HepG2 (cell line): ENCODE data around the gene LRRC25. TPM values are rescaled to one million over a fixed set of nuclear protein-coding genes. Genes with fewer than 3 reads are reported as not detected.

Experiments used
- ATF3 ChIP-seq: sonication (generic); formaldehyde crosslinking; IDR thresholded peaks from 2 replicates; pipeline ENCODE4 v1.4.0; 2020; ENCODE audit warnings: missing genetic modification reagents
- BHLHE40 ChIP-seq: IDR thresholded peaks from 2 replicates; pipeline ENCODE4 v1.6.1; 2011; ENCODE audit warnings: low read length, improper control_type of control experiment
- CAMTA2 ChIP-seq: sonication (generic); formaldehyde crosslinking; IDR thresholded peaks from 2 replicates; pipeline ENCODE4 v1.4.0; 2020; ENCODE audit warnings: mild to moderate bottlenecking, missing genetic modification reagents, borderline replicate concordance
- E2F5 ChIP-seq: sonication (generic); formaldehyde crosslinking; conservative IDR thresholded peaks from 2 replicates; pipeline ENCODE4 v1.4.0; 2020; ENCODE audit warnings: missing genetic modification reagents
- EP300 ChIP-seq, 3 experiments: sonication (generic) in 1 of 3; formaldehyde crosslinking in 1 of 3; IDR thresholded peaks; 2 replicates each; pipeline versions ENCODE4 v1.5.1 to v1.6.1; 2011 to 2020; ENCODE audit warnings: low read depth in 2 of 3, low read length in 2 of 3, borderline replicate concordance in 1 of 3, improper control_type of control experiment in 1 of 3, mild to moderate bottlenecking in 1 of 3, missing genetic modification reagents in 1 of 3, moderate library complexity in 1 of 3
- HOXD1 ChIP-seq: sonication (generic); formaldehyde crosslinking; IDR thresholded peaks from 2 replicates; pipeline ENCODE4 v1.5.0; 2020; ENCODE audit warnings: missing genetic modification reagents
- MATR3 ChIP-seq: sonication (generic); formaldehyde crosslinking; IDR thresholded peaks from 2 replicates; pipeline ENCODE4 v1.4.0; 2020; ENCODE audit warnings: missing genetic modification reagents
- PAWR ChIP-seq: sonication (generic); formaldehyde crosslinking; IDR thresholded peaks from 2 replicates; pipeline ENCODE4 v1.4.0; 2020; ENCODE audit warnings: missing genetic modification reagents, mild to moderate bottlenecking, borderline replicate concordance
- RFXAP ChIP-seq: sonication (generic); formaldehyde crosslinking; IDR thresholded peaks from 2 replicates; pipeline ENCODE4 v1.4.0; 2020; ENCODE audit warnings: missing genetic modification reagents, borderline replicate concordance
- TCF12 ChIP-seq, 2 experiments: fragments of 450-650 bp in 1 of 2; sonication (generic) in 1 of 2; formaldehyde crosslinking in 1 of 2; IDR thresholded peaks; 2 replicates each; pipeline versions ENCODE4 v1.6.1 to v1.8.0; 2017 to 2022; ENCODE audit warnings: antibody characterized with exemption in 1 of 2, mild to moderate bottlenecking in 1 of 2, missing genetic modification reagents in 1 of 2, moderate library complexity in 1 of 2
- YEATS2 ChIP-seq: sonication (generic); formaldehyde crosslinking; IDR thresholded peaks from 2 replicates; pipeline ENCODE4 v1.4.0; 2020; ENCODE audit warnings: missing genetic modification reagents, borderline replicate concordance
- ZFP91 ChIP-seq: sonication (generic); formaldehyde crosslinking; IDR thresholded peaks from 2 replicates; pipeline ENCODE4 v1.9.0; 2022; ENCODE audit warnings: missing genetic modification reagents, mild to moderate bottlenecking, borderline replicate concordance
- ZFYVE20 ChIP-seq: sonication (generic); formaldehyde crosslinking; IDR thresholded peaks from 2 replicates; pipeline ENCODE4 v1.8.0; 2023; ENCODE audit warnings: low read depth, mild to moderate bottlenecking, moderate library complexity, missing genetic modification reagents, borderline replicate concordance
- ZNF512B ChIP-seq: sonication (generic); formaldehyde crosslinking; IDR thresholded peaks from 2 replicates; pipeline ENCODE4 v1.5.1; 2020; ENCODE audit warnings: missing genetic modification reagents, mild to moderate bottlenecking, borderline replicate concordance
- ZNF557 ChIP-seq: sonication (generic); formaldehyde crosslinking; IDR thresholded peaks from 2 replicates; pipeline ENCODE4 v1.4.0; 2020; ENCODE audit warnings: missing genetic modification reagents
- ZNF687 ChIP-seq: sonication (generic); formaldehyde crosslinking; IDR thresholded peaks from 2 replicates; pipeline ENCODE4 v1.5.1; 2020; ENCODE audit warnings: mild to moderate bottlenecking, missing genetic modification reagents, moderate library complexity
- ZNF740 ChIP-seq: sonication (generic); formaldehyde crosslinking; IDR thresholded peaks from 2 replicates; pipeline ENCODE4 v1.4.0; 2020; ENCODE audit warnings: missing genetic modification reagents
- polyA plus RNA-seq, 8 experiments: library from polyadenylated mRNA; depleted of rRNA in 3 of 8; stranded (reverse) in 7 of 8; unstranded in 1 of 8; fragments of >200 nt; fragmentation: Illumina TruSeq in 4 of 8; extraction: Trizol in 4 of 8; gene quantifications; 2 replicates each; pipeline versions ENCODE4 v1.2.1 to v1.2.3, GENCODE V29; 2011 to 2016; ENCODE audit warnings: low read depth in 4 of 8, missing spikeins in 1 of 8, mixed read lengths in 1 of 8; ENCODE audit not compliant: insufficient read depth in 1 of 8
- total RNA-seq, 5 experiments: library from RNA; depleted of rRNA; stranded (reverse); fragments of >200 nt; fragmentation: Illumina TruSeq; extraction: Trizol; gene quantifications; 2 replicates each; pipeline ENCODE4 v1.2.3, GENCODE V29; 2016; ENCODE audit warnings: low read depth in 1 of 5

LRRC25 gene
- total and polyA plus RNA-seq, 2 of the 13 experiments (the other 11 are each of a cell fraction or from before 2014, with no cell fraction given): 0.13 to 0.53 TPM

GRCh38 chr19:18396471-18397241 is 766 bp downstream of the LRRC25 start (continued):
- no peak for TF ChIP-seq ZNF512B (CRISPR knock-in tag)
- TF ChIP-seq YEATS2: no peak
- TF ChIP-seq ZNF687: peak; percentile 99
- no peak for TF ChIP-seq CAMTA2 (CRISPR knock-in tag)
- TF ChIP-seq ATF3 (CRISPR knock-in tag): no peak
- no peak for TF ChIP-seq ZNF740 (CRISPR knock-in tag)
- TF ChIP-seq BHLHE40: peak; percentile 41; the same call in 1 of the 2 replicates
- TF ChIP-seq E2F5 (CRISPR knock-in tag): no peak
- no peak for TF ChIP-seq PAWR (CRISPR knock-in tag)
- TF ChIP-seq EP300 (IDR thresholded peaks at IDR 0.05; ENCODE audit: low read depth in 2 of 2, low read length in 2 of 2): no peak
- TF ChIP-seq EP300 (CRISPR knock-in tag; IDR thresholded peaks at IDR 0.05; ENCODE audit: borderline replicate concordance): peak; percentile 41; the same call in 1 of the 2 replicates
- no peak for TF ChIP-seq RFXAP (CRISPR knock-in tag)
- peak; percentile 67 for TF ChIP-seq ZFP91 (CRISPR knock-in tag)
- no peak for TF ChIP-seq ZFYVE20 (CRISPR knock-in tag)
- TF ChIP-seq HOXD1 (CRISPR knock-in tag): no peak
- no peak for TF ChIP-seq TCF12 (IDR thresholded peaks at IDR 0.05)
- TF ChIP-seq TCF12 (CRISPR knock-in tag; IDR thresholded peaks at IDR 0.05): no peak
- TF ChIP-seq MATR3 (CRISPR knock-in tag): no peak
- no peak for TF ChIP-seq ZNF557 (CRISPR knock-in tag)
